Activated naive CD4-positive, alpha-beta T cell treated with Interleukin-2 at 50 U/mL for 16 hours (primary cell): ENCODE measurements around the gene PDGFA.

ENCODE experiments used
- DNase-seq: peaks from one replicate; pipeline ENCODE4 v3.0.0-alpha.2; 2020

Gene PDGFA

GRCh38 chr7:534075-534474 lies 14.4 kb upstream of the PDGFA start:
- no peak for DNase-seq

DNA sequence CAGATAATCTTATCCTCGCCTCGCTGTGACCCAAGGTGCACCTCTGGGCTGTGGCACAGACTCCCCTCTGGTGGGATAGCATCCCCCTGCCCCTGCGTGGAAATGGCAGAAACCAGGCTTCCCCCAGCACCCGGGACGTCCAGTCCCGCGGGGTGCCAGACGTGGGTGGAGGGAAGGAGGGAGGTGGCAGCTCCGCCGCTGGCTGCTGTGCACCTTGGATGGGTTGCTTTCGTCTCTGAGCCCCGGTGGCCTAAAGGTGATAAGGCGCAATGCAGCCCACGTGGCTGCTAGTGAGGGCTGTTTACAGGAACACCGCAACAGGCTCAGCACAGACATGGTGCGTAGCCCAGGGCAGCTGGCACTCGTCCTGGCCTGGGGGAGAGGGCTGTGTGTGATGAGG lies 13.6 kb upstream of the PDGFA start:
- no peak for DNase-seq

DNA sequence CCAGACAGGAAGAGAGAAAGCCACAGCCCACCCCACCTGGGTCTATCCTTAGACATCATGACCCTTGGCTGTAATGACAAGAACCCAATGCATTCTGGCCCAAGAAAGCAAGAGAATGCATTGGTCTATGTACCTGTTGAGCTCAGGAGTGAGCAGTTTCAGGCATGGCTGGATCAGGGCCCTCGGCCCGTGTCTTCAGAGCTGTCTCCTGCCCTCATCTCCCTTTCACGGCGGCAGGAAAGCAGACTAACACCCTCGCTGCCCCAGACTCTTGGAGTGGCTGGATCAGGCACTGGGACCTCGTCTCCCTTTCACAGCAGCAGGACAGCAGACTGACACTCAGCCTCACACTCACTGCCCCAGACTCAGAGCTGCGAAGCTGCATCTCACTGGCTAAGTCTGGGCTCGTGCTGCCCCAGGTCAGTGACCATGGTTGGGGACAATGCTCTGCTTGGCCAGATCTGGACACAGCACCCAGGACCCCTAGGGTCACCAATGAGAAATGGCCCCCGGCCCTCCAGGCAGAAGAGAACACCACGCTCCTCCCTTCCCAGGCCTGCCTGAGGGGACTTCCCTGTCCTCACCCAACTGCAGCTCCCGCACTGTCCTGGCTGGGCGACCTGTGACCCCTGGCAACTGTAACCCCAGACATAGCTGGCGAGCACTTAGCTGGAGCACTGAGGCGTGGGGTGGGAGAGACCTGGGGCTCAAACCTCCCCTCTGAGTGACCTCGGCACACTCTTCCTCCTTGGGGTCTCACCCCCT lies 12.9 kb upstream of the PDGFA start:
- no peak for DNase-seq

GRCh38 chr7:531777-532176 lies 12.1 kb upstream of the PDGFA start:
- peak; percentile 32 for DNase-seq

GRCh38 chr7:528451-528850 lies 8.8 kb upstream of the PDGFA start:
- no peak for DNase-seq

- DNase-seq = no peak
These were observed 8.1 kb upstream of the PDGFA start for GRCh38 chr7:527723-528122.

DNA sequence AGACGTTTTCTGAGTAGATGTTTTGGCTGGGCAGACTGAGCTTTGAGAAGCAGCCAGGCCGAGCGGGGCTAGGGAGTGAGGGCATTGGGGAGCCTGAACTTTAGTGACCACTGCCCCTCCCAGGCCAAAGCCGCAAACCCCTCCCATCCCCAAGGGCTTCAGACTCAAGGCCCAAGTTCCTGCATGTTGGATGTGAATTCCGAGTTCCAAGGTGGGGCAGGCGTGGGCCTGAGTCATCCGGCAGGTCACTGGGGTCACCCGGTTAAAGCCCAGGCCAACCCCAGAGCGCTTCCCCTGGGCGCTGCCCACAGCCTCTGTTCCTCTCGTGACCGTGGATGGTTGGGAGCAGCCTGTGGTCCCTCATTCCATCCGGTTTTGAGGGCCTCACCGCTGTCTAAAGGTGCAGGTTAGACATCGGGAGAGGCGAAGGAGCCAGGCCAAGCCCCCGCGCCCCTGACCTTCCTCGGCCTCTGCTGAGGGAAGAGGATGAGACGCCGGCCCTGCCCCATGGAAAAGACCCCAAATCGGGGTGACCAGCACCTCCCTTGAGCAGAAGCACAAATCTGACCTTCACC lies 6.9 kb upstream of the PDGFA start:
- DNase-seq = no peak

DNA sequence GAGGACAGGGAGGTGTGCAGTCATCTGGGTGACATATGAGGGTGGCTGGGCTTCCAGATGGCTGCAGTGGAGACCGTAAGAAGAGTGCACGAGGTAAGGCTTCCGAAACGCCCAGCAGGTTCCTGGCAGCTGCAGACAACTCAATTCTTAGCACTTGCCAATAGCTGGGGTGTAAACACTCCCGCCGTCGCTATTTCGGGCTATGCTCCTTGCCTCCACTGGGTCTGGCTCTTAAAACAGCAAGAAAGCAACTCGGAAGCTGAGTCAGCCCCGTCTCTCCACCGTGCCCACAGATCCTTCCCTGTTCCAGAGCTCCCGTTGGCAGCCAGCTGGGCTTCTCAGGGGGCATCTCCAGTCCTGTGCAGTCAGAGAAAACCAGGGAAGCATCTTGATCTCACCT lies 6.1 kb upstream of the PDGFA start:
- DNase-seq = no peak

DNA sequence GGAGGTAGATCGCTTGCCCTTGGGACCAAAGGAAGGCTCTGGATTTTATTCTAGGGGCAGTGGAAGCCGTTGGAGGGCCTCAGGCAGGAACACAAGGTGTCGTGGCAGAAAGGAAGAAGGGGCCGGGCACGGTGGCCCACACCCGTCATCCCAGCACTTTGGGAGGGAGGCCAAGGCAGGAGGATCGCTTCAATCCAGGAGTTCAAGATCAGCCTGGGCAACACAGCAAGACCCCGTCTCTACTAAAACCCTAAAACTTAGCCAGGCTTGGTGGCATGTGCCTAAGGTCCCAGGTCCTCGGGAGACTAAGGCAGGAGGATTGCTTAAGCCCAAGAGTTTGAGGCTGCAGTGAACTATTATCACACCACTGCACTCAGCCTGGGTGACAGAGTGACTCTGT lies 5.2 kb upstream of the PDGFA start:
- DNase-seq = no peak

DNA sequence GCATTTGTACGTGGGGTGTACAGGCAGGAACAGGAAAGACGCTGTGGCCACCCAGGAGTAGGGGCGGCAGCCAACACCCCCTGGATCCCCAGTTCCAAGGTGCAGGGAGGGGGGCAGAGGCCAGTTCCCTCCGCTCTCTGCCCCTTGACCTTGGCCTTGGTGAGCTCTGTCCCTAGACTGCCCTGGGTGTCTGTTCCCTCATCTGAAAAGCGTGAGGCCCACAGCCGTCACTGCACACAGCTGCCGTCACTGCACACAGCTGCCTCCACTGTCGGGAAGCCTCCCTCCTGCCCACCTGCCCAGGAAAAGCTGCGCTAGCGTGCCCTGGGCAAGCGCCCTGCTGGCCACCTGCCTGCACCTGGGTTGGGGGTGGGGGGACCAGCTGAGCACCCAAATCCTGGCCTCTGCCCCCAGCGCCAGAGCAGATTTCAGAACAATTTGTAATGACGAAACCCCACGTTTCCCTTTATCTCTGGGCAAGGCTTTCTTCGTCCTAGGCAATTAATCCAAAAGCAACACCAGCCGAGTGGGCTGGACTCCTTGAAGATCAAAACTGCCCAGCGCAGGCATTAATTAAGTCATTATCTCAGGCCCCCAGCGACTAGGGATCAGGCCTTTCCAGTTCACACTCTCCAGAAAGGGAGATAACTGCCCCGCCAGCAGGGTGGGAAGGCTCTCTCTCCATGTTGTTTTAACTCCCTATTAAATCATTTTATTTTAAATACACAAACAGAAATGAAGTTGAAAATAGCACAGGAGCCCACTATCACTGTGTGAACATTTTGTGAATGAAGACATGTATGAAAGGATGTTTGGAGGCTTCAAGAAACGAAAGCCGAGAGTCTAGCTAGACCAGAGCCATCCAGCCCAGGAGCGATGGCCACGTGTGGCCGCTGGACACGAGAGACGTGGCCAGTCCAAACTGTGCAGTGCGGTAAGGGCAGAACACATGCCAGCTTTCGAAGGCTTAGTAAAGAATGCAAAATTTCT lies 4.0 kb upstream of the PDGFA start:
- no peak for DNase-seq

GRCh38 chr7:522951-523314 lies 3.3 kb upstream of the PDGFA start:
- DNase-seq = no peak

DNA sequence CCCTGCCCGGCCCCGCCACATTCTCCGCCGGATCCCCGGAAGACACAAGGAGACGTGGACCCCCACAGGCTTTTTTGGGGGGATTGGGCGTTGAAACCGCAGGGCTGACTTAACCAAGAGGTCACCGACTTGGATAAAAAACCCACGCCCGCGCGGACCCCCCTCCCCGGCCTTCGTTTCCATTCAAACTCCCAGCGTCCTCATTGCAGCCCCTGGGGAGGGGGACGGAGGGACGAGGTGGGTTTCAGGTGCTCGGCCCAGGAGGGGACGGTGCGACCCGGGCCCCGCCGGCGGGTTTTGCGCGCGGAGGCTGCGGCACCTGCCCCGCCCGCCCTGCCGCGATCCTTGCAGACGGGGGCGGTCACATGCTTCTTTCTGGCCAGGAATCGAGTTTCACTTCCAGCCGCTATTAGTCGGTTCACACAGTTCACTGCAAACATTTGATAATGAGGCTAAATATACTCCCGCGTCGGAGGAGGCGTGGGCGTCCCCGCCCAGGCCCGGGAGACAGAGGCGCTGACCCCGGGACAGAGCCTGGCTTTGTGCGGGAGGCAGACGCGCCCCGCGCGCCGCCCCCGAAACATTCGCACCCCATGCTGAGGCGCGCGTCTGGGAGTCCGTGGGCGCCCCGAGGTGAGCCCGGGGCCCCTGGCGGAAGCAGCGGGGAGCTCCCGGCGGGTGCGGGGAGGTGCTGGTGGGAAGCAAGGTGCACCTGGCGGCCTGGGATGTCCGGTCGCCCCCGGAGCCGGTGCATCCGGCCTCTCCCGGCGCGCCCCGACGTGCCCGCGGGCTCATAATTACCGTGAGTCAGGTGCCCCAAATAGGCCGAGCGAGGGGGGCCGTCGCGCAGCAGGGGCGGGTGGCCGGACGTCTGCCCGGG lies 2.7 kb upstream of the PDGFA start:
- DNase-seq = peak; percentile 38

- DNase-seq = peak; percentile 15
These were observed 1.8 kb upstream of the PDGFA start for GRCh38 chr7:521221-522070.

- DNase-seq = no peak
These were observed 986 bp upstream of the PDGFA start for GRCh38 chr7:520503-521161.

DNA sequence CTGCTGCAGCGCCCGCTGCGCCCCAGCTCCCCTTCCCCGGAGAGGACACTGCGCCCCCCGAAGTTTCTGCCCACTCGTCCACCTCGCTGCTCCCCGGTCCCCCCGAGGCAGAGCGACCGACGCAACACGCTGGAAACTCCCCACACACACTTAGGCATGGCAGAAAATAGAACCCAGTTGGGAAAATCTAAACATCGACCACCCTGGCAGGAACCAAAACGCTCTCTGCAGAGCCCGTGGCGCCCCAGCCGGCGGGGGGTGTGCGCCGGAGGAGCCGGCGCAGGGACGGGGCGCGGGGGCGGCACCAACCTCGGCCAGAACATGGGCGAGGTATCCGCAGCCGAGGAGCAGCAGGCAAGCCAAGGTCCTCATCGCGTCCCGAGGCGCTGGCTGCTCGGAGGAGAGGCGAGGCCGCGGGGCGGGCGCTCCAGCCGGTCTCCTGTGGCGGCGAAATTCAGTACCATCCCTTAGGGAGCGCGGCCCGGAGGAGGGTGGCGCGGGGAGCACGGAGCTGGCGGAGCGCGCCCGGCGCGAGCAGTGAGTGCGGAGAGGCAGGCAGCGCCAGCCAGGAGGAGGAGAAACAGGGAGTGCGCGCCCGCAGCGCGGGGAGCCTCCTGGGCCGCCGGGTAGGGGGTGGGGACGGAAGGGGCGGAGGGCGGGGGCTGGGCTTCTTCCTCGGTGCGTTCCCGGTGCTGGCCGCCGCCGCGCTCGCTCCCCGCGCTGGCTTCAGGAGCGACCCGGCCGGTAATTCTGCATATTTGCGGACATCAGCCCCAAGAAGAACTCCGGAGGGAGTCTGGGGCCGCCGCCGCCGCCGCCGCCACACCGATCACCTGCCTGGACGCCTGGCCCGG lies 789 bp downstream of the PDGFA start:
- DNase-seq = peak; percentile 50

DNA sequence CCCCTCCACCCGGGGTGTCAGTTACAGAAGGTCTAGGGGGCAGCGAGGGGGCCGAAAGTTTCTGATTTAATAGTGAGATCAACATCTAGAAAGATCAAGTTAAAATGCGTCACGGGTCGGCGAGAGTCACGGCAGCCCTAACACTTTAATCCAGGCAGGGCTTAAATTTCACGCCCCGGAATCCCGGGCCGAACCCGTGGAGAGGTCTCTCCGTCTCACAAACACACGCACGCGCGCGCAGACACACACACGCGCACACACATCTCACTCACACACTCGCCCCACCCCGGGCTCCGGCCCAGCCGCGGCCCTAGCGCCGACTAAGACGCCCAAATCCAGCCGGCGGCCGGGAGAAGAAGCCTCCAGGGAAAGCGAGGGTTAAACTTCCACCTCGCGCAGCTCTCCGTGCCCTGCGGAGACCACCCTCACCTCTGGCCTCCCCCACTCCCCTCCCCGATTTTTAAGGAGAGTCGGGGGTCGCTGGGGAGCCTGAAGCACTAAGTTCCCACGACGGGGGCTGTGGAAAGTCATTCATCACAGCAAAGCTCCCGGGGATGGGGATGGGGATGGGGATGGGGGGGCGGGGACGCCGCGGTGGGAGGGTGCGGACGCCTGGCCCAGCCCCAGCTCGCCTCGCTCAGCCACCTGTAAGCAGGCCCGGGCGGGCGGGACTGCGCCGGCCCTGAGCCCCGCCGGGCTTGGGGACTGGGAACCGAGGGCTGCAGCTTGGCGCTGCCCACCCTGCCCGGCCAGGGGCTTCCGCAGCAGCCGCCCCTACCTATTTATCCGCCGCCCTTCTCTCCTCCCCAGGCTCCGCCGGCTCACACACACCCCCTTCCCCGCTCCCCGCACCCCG lies 1.6 kb downstream of the PDGFA start:
- peak; percentile 26 for DNase-seq

- DNase-seq = peak; percentile 31
These were observed 2.8 kb downstream of the PDGFA start for GRCh38 chr7:516606-517456.

- no peak for DNase-seq
These were observed 3.4 kb downstream of the PDGFA start for GRCh38 chr7:516216-516605.
